Neuron (in vitro differentiated cells): ENCODE measurements around the gene RANBP17.
"Not testable (repeated sequence)": the region's sequence is repeated elsewhere in the genome, so short reads cannot be mapped to it uniquely, and the experiment has no call there.

Source experiments
- H2AFZ ChIP-seq: one replicate; pipeline ENCODE4 v1.6.1; 2013; ENCODE audit warnings: low read depth, mild to moderate bottlenecking, inconsistent platforms, low read length, moderate library complexity
- H3K27me3 ChIP-seq: one replicate; pipeline ENCODE4 v1.6.1; 2013; ENCODE audit warnings: low read length; ENCODE audit not compliant: insufficient read depth
- H3K36me3 ChIP-seq: one replicate; pipeline ENCODE4 v1.6.1; 2013; ENCODE audit warnings: low read length; ENCODE audit not compliant: insufficient read depth
- H3K4me1 ChIP-seq: one replicate; pipeline ENCODE4 v1.6.1; 2013; ENCODE audit warnings: low read length; ENCODE audit not compliant: insufficient read depth
- H3K4me3 ChIP-seq: 2 replicates; pipeline ENCODE4 v1.5.1; 2013; ENCODE audit warnings: mild to moderate bottlenecking, low read length, moderate library complexity
- H3K9me3 ChIP-seq: one replicate; pipeline ENCODE4 v1.6.1; 2013; ENCODE audit warnings: low read length

The RANBP17 gene

GRCh38 chr5:170861917-170862766 is at the start of gene RANBP17:
TSS of gene RANBP17 (plus strand) at chr5:170862018.
- Histone ChIP-seq H3K27me3 (no peaks in the 10 kb centered on the region), H3K9me3 (no peaks in the 10 kb centered on the region), H2AFZ (peak within 1 kb of the TSS; percentile 82), H3K36me3 (no peaks in the 10 kb centered on the region), H3K4me1 (peaks cover 4% of the 10 kb centered on the region), H3K4me3 (peak within 1 kb of the TSS; percentile 79)

GRCh38 chr5:170813231-170813630 is 48.6 kb upstream of the RANBP17 start:
- Histone ChIP-seq H2AFZ (no peak overlapping the region), H3K36me3 (no peaks in the 10 kb centered on the region), H3K27me3 (peaks cover 3% of the 10 kb centered on the region), H3K4me3 (no peak overlapping the region), H3K4me1 (no peaks in the 10 kb centered on the region), H3K9me3 (no peaks in the 10 kb centered on the region)

- no peak overlapping the region for H3K4me3 ChIP-seq
- no peak overlapping the region for H2AFZ ChIP-seq
- no peaks in the 10 kb centered on the region for H3K9me3 ChIP-seq
- H3K36me3 ChIP-seq = no peaks in the 10 kb centered on the region
- no peaks in the 10 kb centered on the region for H3K27me3 ChIP-seq
- no peaks in the 10 kb centered on the region for H3K4me1 ChIP-seq
Observed at GRCh38 chr5:170817195-170817594, 44.6 kb upstream of the RANBP17 start.

DNA sequence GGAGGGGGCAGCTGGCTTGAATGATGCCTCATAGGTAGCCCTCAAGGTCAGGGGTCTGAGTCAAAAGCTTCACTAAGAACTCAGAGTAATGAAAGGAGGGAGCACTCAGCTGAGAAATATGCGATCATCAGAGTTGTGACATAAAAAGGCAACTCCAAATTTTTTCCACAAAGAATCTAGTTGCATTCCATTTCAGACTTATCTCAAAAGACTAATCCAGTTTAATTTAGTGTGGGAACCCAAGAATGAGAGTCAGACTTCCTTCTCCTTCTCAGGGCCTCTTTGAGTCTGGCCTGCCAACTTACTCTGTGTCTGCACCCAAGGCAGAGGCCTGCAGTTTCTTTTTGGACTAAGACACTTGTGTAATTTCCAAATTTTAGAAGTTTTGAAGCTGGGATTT is 43.6 kb upstream of the RANBP17 start:
- no peak overlapping the region for H3K4me3 ChIP-seq
- H2AFZ ChIP-seq = no peak overlapping the region
- H3K9me3 ChIP-seq = no peaks in the 10 kb centered on the region
- H3K27me3 ChIP-seq = no peaks in the 10 kb centered on the region
- H3K4me1 ChIP-seq = no peaks in the 10 kb centered on the region
- H3K36me3 ChIP-seq = no peaks in the 10 kb centered on the region

DNA sequence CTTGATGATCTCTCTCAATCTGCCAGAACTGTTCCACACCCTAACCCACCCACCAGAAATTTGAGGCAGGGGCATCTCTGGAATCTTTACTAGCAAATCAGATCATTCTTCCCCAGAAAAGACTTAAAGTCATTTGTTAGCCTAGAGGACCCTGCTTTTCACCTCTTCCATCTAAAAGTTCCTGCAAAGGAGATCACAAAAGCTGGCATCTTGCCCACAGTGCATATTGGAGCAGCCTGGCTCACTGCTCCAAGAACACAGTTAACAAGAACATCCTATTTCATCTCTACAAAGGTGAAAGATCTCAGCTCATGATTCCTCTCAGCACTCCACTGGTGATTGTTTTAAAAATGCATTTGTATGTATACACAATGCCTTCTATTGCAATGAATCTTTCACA is 42.0 kb upstream of the RANBP17 start:
- Histone ChIP-seq H3K4me3 (no peak overlapping the region), H3K36me3 (no peaks in the 10 kb centered on the region), H3K27me3 (no peaks in the 10 kb centered on the region), H3K9me3 (no peaks in the 10 kb centered on the region), H2AFZ (no peak overlapping the region), H3K4me1 (no peaks in the 10 kb centered on the region)

DNA sequence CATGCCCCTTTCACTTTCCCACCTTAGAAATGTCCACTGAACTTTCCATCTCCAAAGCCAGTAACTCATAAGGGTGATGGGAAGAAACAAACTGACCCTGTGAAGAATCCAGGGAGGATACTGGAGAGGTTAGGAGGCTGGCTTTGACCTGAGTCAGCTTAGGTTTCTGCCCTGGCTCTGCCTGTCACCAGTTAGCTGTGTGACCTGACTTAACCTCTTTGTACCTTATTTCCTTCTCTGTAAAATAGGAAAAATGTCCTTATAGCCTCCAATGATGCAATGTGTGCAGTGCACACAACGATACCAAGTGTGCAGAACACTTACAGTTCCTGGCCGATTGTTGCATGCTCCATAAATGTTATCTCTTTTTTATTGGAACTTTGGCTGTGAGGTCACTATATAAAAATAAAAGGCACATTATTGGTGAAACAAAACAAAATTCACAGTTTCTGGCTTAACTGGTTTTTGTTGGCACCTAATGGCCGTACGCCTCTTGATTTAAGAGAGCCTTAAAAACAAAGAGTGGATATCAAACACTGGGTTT is 40.5 kb upstream of the RANBP17 start:
- H3K4me3 ChIP-seq = no peak overlapping the region
- H2AFZ ChIP-seq = no peak overlapping the region
- no peaks in the 10 kb centered on the region for H3K4me1 ChIP-seq
- H3K36me3 ChIP-seq = no peaks in the 10 kb centered on the region
- peaks cover 4% of the 10 kb centered on the region for H3K9me3 ChIP-seq
- H3K27me3 ChIP-seq = no peaks in the 10 kb centered on the region

GRCh38 chr5:170826117-170826516 is 35.7 kb upstream of the RANBP17 start:
- Histone ChIP-seq H3K27me3 (no peaks in the 10 kb centered on the region), H3K4me3 (no peak overlapping the region), H3K4me1 (no peaks in the 10 kb centered on the region), H3K36me3 (no peaks in the 10 kb centered on the region), H3K9me3 (peaks cover 4% of the 10 kb centered on the region), H2AFZ (no peak overlapping the region)

DNA sequence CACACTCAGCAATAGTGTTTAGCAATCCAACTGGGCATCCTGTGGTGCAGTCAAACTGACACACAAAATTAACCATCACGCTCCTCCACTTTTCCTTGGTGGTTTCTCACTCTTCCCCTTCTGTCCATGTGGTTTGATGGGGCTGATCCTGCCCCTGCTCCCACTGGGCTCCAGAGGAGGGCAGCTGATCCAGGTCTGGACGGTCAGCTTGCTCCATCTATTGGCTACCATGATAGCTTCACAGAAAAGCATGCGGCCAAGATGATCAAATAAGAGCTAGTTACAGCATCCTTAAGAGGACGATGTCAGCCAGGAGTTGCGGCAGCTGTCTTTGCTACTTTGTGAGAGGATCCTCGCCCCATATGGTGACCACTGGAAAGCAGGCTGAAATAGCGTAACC is 29.6 kb upstream of the RANBP17 start:
- Histone ChIP-seq H2AFZ (no peak overlapping the region), H3K4me1 (no peaks in the 10 kb centered on the region), H3K4me3 (no peak overlapping the region), H3K36me3 (no peaks in the 10 kb centered on the region), H3K9me3 (no peaks in the 10 kb centered on the region), H3K27me3 (no peaks in the 10 kb centered on the region)

- H2AFZ ChIP-seq, H3K27me3 ChIP-seq, H3K4me3 ChIP-seq, H3K4me1 ChIP-seq, H3K36me3 ChIP-seq, H3K9me3 ChIP-seq: not testable (repeated sequence)
Observed at GRCh38 chr5:170833981-170834380, 27.8 kb upstream of the RANBP17 start.

DNA sequence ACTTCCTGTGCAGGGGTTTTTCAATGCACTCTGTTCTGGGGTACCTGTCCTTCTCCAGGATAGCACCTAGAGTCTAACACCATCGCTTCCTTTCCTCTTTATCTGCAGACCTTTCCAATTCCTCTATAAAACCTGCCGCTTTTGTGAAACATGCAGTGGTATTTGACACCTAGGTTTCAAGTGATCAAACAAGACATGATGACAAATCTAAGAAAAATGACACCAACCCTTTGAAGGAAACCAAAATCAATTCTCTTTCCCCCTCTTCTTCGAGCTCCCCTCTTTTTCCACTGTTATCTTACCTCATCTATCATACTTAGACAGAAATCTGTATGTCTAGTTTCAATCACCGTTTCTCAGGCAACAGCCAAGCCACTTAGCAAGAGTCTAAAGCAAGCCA is 25.6 kb upstream of the RANBP17 start:
- no peak overlapping the region for H3K4me3 ChIP-seq
- H2AFZ ChIP-seq = no peak overlapping the region
- H3K36me3 ChIP-seq = no peaks in the 10 kb centered on the region
- no peaks in the 10 kb centered on the region for H3K9me3 ChIP-seq
- H3K4me1 ChIP-seq = no peaks in the 10 kb centered on the region
- H3K27me3 ChIP-seq = no peaks in the 10 kb centered on the region

DNA sequence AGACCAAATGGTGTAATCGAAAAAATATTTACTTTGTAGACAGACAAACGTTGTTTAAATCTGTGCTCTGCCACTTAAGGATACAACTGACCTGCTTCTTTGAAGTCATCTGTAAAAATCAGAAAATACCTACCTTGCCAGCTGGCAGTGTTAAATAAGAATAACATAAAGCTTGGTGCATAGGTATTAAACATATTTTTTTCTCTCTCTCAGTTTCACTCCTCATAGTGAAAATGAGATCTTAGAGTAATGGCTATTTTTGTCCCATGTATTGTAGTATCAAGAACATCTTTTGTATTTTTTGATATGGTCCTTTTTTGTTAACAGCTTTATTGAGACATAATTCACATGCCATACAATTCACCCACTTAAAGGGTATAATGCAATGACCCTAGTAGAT is 17.9 kb upstream of the RANBP17 start:
- H2AFZ ChIP-seq = no peak overlapping the region
- no peaks in the 10 kb centered on the region for H3K27me3 ChIP-seq
- H3K36me3 ChIP-seq = no peaks in the 10 kb centered on the region
- no peak overlapping the region for H3K4me3 ChIP-seq
- H3K9me3 ChIP-seq = no peaks in the 10 kb centered on the region
- no peaks in the 10 kb centered on the region for H3K4me1 ChIP-seq

DNA sequence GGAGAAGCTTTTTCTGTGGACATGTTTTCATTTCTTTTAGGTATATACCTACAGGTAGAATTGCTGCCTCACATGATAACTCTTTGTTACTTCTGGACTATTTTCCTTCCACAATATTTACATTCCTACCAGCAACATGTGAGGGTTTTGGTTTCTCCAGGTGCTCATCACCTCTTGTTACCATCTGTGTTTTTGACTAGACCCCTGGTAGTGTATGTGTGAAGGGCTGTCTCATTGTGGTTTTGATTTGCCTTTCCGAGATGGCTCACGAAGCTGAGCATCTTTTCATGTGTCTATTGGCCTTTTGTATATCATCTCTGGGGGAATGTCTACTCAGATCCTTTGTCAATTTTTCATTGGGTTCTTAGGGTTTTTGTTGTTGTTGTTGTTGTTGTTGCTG is 17.2 kb upstream of the RANBP17 start:
- Histone ChIP-seq H3K36me3 (no peaks in the 10 kb centered on the region), H3K27me3 (no peaks in the 10 kb centered on the region), H3K4me1 (no peaks in the 10 kb centered on the region), H3K9me3 (no peaks in the 10 kb centered on the region), H3K4me3 (no peak overlapping the region), H2AFZ (no peak overlapping the region)

- Histone ChIP-seq H2AFZ (no peak overlapping the region), H3K27me3 (no peaks in the 10 kb centered on the region), H3K9me3 (no peaks in the 10 kb centered on the region), H3K4me3 (no peak overlapping the region), H3K36me3 (no peaks in the 10 kb centered on the region), H3K4me1 (no peaks in the 10 kb centered on the region)
Observed at GRCh38 chr5:170846416-170846815, 15.4 kb upstream of the RANBP17 start.

DNA sequence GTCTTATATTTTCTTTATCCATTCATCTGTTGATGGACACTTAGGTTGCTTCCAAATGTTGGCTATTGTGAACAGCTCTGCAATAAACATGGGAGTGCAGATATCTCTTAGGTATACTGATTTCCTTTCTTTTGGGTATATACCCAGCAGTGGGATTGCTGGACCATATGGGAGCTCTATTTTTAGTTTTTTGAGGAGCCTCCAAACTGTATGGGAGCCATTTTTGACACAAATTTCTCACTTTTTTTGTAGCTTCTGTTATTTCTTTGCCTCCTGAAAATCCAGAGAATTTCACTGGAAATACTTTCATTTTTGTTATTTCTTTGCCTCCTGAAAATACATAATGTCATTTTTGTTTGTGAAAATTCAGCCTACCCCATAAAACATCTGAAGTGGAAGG is 15.0 kb upstream of the RANBP17 start:
- no peak overlapping the region for H3K4me3 ChIP-seq

More for the DNA sequence above, 15.0 kb upstream of the RANBP17 start:
- Histone ChIP-seq H3K36me3 (no peaks in the 10 kb centered on the region), H2AFZ (no peak overlapping the region), H3K9me3 (no peaks in the 10 kb centered on the region), H3K4me1 (no peaks in the 10 kb centered on the region), H3K27me3 (no peaks in the 10 kb centered on the region)
